HG03196 (cell line): ENCODE data around the gene EXOC3.
"Not testable (repeated sequence)": the region's sequence is repeated elsewhere in the genome, so short reads cannot be mapped to it uniquely, and the experiment has no call there.

Experiments
- ATAC-seq: cut with Tn5 transposase; IDR thresholded peaks from one replicate; pipeline ENCODE4 v1.9.1; 2021; ENCODE audit not compliant: unreplicated experiment

The EXOC3 gene

GRCh38 chr5:406041-406440, 36.9 kb upstream of the EXOC3 start:
- ATAC-seq, result no peak

- no peak for ATAC-seq
Measured at GRCh38 chr5:407051-407450, 35.9 kb upstream of the EXOC3 start.

DNA sequence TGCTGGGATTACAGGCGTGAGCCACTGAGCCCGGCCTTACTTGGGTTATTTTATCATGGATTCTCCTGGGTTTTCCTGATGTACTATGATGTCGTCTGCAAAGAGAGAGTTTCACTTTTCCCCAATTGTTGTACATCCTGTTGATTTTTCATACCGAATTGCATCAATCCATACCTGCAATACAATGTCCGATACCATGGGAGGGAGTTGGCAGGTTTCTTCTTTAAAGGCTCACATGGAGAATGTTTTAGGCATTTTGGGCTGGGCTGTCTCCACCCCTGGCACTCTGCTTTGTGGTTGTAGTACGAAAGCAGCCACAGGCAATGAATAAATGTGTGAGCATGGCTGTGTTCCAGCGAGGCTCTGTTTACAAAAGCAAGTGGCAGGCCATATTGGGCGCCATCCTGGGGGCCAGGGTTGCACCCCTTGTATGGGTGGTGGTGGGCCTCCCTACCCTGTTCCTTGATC, 35.1 kb upstream of the EXOC3 start:
- ATAC-seq, result no peak

DNA sequence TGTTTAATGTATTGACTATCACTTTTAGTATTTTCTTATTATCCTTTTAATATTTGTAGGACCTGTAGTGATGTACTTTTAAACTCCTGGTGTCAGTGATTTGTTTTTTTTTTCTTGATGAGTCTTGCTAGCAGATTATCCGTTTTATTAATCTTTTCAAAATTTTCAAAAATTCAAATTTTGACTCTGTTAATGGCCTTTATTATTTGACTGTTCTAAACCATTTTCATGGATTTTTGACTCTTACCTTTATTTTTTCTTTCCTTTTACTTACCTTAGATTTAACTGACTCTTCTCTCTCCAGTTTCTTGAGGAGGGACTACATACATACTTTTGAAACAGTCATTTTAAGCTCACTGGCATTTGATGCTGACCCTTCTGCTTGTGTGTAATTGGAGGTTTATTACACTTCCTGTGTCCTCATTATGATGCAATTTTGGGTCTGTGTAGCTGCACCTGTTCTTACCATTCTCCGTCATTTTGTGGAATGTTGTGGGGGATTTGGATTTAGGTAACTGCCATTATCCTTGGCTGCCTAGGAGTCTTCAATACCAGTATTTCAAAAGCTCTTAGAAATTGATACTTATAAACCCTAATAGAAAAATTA, 32.0 kb upstream of the EXOC3 start:
- no peak for ATAC-seq

- no peak for ATAC-seq
Measured at GRCh38 chr5:411728-412127, 31.2 kb upstream of the EXOC3 start.

DNA sequence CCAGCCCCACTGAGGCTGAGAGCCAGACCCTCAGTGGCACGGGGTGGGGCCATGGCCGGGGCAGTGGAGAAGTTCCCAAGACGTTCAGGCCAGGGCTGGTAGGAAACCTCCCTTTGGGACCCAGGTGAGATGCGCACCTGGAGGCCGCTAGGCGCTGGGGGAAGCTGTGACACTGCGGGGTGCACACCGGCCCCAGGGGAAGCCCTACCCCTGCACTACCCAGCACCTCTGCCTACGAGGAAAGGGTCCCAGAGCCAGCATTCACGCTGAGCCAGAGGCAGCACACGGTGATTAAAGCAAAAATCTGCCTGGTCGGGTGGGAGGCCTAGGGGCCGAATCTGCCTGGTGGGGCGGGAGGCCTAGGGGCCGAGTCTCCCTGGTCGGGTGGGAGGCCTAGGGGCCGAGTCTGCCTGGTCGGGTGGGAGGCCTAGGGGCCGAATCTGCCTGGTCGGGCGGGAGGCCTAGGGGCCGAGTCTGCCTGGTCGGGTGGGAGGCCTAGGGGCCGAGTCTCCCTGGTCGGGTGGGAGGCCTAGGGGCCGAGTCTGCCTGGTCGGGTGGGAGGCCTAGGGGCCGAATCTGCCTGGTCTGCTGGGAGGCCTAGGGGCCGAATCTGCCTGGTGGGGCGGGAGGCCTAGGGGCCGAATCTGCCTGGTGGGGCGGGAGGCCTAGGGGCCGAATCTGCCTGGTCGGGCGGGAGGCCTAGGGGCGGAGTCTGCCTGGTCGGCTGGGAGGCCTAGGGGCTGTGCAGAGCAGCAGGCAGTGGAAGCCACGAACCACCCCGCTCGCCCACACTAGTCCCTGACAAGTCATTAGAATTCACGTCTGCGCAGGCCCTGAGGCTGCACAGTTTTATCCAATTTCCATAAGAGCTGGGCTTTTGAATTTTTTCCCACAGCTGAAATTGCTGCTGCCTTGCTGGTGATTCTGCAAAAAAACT, 27.7 kb upstream of the EXOC3 start:
- not testable (repeated sequence) for ATAC-seq

DNA sequence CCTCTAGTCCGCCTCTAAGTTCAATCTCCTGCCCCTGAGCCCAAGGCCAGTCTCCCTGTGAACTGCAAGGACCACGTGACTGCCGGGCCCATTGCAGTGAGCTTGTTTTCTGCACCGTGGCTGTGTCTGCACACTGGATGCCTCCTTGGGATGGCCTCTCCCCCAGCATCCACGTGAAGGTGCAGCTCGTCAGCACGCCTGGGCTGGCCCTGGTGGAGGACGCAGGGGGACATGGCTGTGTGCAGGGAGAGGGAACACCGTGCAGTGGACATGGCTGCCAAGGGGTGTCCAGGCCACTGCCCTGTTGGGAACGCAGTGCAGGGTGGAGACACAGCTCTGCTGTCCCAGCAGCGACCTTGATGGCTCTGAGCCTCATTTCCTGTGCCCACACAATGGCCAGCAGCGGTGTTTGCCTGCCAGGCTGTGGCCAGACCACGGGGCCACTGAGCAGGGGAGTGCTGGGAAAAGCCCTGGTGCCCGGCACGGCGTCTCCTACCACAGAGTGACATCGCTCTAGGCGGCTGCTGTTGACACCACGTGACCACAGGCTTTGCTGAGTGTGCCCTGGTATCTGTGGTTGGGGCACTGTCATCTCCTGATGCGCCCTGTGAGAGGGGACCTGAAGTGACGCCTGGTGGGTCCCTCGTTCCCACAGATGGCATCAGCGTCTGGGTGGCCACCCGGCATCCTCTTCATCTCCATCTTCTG, 26.9 kb upstream of the EXOC3 start:
- ATAC-seq, result no peak

DNA sequence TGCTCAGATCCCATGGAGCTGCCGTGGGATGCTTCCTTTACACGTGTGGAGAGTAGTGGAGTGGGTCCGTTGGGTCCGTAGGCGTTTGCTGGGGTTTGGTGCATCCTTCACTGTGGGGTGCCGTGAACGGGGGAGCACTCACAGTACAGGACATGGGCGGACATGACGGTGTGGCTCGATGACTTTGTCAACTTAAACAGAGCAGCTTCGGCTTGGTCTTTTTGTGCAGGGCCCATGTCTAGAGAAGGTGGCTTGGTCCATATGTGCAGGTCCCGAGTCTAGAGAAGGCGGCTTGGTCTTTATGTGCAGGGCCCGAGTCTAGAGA, 26.4 kb upstream of the EXOC3 start:
- no peak for ATAC-seq

GRCh38 chr5:417301-418161, 25.4 kb upstream of the EXOC3 start:
- ATAC-seq, result no peak

DNA sequence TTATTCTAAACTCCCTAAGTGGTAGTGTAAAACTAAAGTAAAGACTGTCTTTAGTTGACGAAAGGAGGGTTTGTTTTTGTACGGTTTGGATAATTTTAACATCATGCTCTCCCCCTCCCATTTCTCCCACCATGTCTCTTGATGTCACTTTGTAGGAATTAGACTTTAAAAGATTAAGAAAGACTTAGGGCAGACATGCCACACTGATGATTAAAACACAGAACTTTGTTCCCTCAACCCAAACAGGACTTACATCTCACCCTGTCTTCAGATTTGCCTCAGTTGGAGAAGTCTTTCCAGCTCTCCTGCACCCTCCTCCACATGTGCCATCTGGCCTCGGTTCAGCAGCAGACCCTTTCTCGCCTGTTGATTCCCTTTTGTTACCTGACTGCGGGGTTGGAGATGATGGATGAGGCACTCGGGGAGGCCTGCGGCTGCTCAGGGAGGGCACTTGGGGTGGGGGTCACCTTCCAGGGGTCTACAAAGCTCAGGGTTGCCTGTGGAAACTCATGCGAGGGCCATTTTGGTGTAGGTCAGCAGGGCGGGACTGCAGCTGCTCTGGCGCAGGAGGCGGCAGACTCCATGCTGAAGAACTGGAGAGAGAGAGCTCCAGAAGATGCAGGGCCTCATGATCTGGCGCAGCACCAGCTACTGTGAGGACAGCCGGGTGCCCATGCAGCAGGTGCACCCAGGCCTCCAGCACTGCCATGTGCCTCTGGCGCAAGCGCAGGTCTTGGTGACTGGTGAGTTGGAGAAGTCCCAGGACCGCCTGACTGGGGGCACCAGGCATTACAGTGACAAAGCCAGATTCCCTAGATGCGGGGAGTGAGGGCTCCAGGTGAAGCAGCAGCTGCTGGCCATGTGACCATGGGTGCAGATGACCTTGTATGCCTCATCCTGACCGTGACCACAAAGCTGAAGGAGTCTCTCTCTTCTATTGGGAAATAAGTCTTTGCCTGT, 24.5 kb upstream of the EXOC3 start:
- ATAC-seq, result no peak

DNA sequence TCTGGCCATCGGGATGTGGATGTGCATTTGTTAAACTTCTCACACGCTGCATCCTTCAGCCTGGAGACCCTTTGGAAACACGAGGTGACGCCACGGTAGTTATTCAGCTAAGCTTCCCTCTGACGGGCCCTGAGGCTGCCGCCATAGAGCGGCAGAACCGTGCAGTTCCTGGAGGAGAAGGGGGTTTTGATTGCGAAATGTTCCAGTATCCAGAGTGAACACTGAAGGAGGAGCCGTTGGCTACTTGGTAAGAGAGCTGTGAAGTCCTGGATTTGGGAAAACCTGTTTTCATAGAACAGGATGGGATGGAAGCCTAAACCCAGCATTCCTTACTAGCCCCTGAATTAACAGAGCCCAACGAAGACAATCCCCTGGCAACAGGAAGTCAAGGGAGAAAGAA, 23.0 kb upstream of the EXOC3 start:
- no peak for ATAC-seq

DNA sequence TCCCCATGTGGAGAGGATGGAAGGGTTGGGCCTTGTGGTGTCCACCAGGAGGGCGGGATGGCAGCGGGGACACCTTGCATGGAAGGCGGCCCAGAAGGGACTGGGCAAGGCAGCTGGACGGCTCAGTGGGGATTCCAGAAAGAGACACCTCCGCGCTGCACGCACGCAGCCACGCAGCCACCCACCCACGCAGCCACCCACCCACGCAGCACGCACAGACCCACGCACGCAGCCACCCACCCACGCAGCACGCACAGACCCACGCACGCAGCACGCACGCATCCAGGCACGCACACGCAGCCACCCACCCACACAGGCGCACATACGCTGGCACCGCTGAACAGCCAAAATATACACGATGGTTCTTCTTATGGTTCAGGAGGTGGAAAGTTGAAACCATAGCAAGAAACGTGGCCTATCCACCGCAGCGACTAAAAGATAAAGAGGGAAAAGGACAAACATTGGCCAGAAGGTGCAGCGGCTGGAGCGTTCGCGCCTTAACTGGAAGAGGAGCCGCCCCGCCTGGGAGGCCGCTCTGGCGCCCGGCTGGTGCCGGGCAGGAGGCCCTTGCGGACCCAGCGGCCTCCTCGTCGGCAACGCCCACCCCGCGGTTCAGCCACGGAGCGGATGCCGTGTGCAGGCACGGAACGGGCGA, 22.2 kb upstream of the EXOC3 start:
- no peak for ATAC-seq

GRCh38 chr5:421287-421880, 21.6 kb upstream of the EXOC3 start:
- ATAC-seq, result no peak

- no peak for ATAC-seq
Measured at GRCh38 chr5:421901-422300, 21.1 kb upstream of the EXOC3 start.

DNA sequence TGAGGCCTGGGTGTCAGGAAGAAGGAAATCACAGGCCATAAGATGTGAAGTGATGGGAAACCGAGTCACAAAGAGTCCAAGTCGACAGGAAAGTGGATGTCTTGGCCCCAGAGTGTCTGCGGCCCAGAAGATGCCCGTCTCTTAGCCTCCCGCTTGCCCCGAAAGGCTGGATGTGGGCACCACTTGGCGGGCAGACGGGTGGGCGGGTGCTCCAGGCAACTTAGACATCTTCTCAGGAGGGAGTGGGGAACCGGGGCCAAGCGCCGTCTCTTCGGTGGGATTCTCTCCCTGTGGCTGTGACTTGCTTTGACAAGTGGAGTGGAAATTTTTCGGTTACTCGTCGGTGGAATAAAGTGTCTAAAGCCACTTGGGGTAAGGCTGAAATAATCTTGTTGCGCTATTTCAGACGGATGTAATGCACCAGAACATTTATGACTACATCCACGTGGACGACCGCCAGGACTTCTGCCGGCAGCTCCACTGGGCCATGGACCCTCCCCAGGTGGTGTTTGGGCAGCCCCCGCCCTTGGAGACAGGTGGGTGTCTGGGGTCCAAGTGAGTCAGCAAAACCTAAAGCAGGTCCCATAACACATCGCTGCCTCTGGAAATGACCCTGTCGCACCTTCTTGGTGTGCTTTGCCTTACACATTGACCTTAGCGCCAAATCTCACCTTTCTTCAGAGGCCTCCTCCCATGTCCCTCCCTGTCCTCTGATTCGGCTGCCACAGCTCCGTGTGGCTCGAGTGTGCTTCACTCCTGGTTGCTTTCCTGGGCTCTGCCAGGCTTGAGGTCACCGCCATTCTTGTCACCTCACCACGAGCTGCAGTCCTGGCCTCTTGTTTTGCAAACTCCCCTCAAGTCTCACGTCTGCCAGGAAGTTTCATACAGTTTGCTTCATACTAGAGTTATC, 20.4 kb upstream of the EXOC3 start:
- no peak for ATAC-seq

GRCh38 chr5:423233-423565, 19.8 kb upstream of the EXOC3 start:
- no peak for ATAC-seq

DNA sequence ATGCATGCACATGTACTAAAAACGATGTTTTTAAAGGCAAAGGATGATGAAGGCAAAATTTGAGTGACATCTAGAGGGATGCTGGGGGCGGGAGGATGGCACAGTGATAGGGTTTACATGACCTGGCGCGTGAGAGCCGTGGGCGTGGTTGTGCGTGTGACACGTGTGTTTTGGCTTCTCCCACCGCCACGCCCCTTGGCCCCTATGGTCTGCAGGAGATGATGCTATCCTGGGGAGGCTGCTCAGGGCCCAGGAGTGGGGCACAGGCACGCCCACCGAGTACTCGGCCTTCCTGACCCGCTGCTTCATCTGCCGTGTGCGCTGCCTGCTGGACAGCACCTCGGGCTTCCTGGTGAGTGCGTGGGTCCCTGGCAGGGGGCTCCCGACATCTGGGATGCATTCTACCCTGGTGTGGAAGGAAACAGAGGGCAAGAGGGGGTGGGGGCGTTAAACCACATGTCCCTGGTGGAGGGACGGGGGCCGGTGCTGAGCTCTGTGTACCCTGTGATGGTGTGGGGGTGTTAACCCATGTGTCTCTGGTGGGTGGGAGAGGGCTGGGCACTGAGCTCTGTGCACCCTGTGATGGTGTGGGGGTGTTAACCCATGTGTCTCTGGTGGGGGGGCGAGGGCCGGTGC, 19.2 kb upstream of the EXOC3 start:
- ATAC-seq, result no peak
